CD4-positive, alpha-beta T cell treated with Interleukin-6 for 4 hours (primary cell): Measurements from ENCODE around the gene GNB3.

ENCODE experiments used
- DNase-seq: peaks from one replicate; pipeline ENCODE4 v3.0.0-alpha.2; 2020; ENCODE audit warnings: mixed read lengths

Gene GNB3

GRCh38 chr12:6824085-6824775 is 16.5 kb upstream of the GNB3 start:
- no peak for DNase-seq

- no peak for DNase-seq
These were observed 15.8 kb upstream of the GNB3 start for GRCh38 chr12:6824901-6825381.

GRCh38 chr12:6825398-6826124 is 15.2 kb upstream of the GNB3 start:
- DNase-seq = peak; percentile 87

GRCh38 chr12:6826125-6826733 is 14.5 kb upstream of the GNB3 start:
- no peak for DNase-seq

- no peak for DNase-seq
These were observed 13.8 kb upstream of the GNB3 start for GRCh38 chr12:6826734-6827436.

GRCh38 chr12:6827437-6827911 is 13.3 kb upstream of the GNB3 start:
- peak; percentile 68 for DNase-seq

GRCh38 chr12:6827982-6828780 is 12.5 kb upstream of the GNB3 start, which contains the start of gene P3H3:
P3H3 (plus strand) TSS chr12:6828407; CDS start chr12:6828441, 34 bp downstream.
- DNase-seq = no peak

GRCh38 chr12:6828781-6829535 is 11.8 kb upstream of the GNB3 start:
- DNase-seq = peak; percentile 61

GRCh38 chr12:6829536-6830220 is 11.0 kb upstream of the GNB3 start:
- no peak for DNase-seq

- no peak for DNase-seq
These were observed 10.3 kb upstream of the GNB3 start for GRCh38 chr12:6830286-6830890.

- no peak for DNase-seq
These were observed 9.7 kb upstream of the GNB3 start for GRCh38 chr12:6830999-6831398.

- DNase-seq = no peak
These were observed 9.2 kb upstream of the GNB3 start for GRCh38 chr12:6831450-6831995.

- no peak for DNase-seq
These were observed 8.6 kb upstream of the GNB3 start for GRCh38 chr12:6832125-6832524.

GRCh38 chr12:6833189-6833890 is 7.4 kb upstream of the GNB3 start:
- DNase-seq = no peak

- DNase-seq = no peak
These were observed 6.5 kb upstream of the GNB3 start for GRCh38 chr12:6834254-6834653.

GRCh38 chr12:6834873-6835272 is 5.9 kb upstream of the GNB3 start:
- DNase-seq = no peak

- no peak for DNase-seq
These were observed 3.9 kb upstream of the GNB3 start for GRCh38 chr12:6836851-6837250.

GRCh38 chr12:6837370-6838060 is 3.2 kb upstream of the GNB3 start:
- DNase-seq = no peak

- no peak for DNase-seq
These were observed 1.9 kb upstream of the GNB3 start for GRCh38 chr12:6838854-6839253.
